GM18951 (cell line): ENCODE measurements around the gene CCN2.

Source experiments
- POLR2A ChIP-seq: IDR thresholded peaks from 4 replicates; pipeline ENCODE4 v1.6.1; 2011; ENCODE audit warnings: mild to moderate bottlenecking; ENCODE audit not compliant: insufficient read length, insufficient read depth; ENCODE audit errors: extremely low read depth
- in situ Hi-C: fragments of 300-500 bp; cut with MboI; formaldehyde crosslinking; loops from one replicate; pipeline ENCODE4 v1.12.0; 2022; ENCODE audit warnings: low sequenced_read_pairs, mixed read lengths, inconsistent platforms; ENCODE audit not compliant: unreplicated experiment

The CCN2 gene

GRCh38 chr6:131955876-131956275 lies 4.7 kb upstream of the CCN2 start:
- in situ Hi-C loops, result no loop called here
- no peak for TF ChIP-seq POLR2A

GRCh38 chr6:131955192-131955591 lies 4.0 kb upstream of the CCN2 start:
- TF ChIP-seq POLR2A, result no peak
- in situ Hi-C loops, result no loop called here

- TF ChIP-seq POLR2A, result no peak
- in situ Hi-C loops, result no loop called here
Observed at GRCh38 chr6:131954775-131955107, 3.6 kb upstream of the CCN2 start.

- in situ Hi-C loops, result no loop called here
- TF ChIP-seq POLR2A, result no peak
Observed at GRCh38 chr6:131954059-131954774, 3.0 kb upstream of the CCN2 start.

- no peak for TF ChIP-seq POLR2A
- in situ Hi-C loops, result no loop called here
Observed at GRCh38 chr6:131952886-131953509, 1.8 kb upstream of the CCN2 start.

- in situ Hi-C loops, result no loop called here
Observed at GRCh38 chr6:131951576-131952230, 531 bp upstream of the CCN2 start.

GRCh38 chr6:131949909-131950766 lies 1.0 kb downstream of the CCN2 start:
- no peak for TF ChIP-seq POLR2A

More at GRCh38 chr6:131951576-131952230, 531 bp upstream of the CCN2 start:
- no peak for TF ChIP-seq POLR2A

GRCh38 chr6:131949620-131949908 lies 1.6 kb downstream of the CCN2 start:
- TF ChIP-seq POLR2A, result no peak
- in situ Hi-C loops, result no loop called here

More at GRCh38 chr6:131949909-131950766, 1.0 kb downstream of the CCN2 start:
- in situ Hi-C loops, result no loop called here

- in situ Hi-C loops, result no loop called here
- no peak for TF ChIP-seq POLR2A
Observed at GRCh38 chr6:131948692-131949619, 2.2 kb downstream of the CCN2 start.

GRCh38 chr6:131947986-131948661 lies 3.0 kb downstream of the CCN2 start:
- no peak for TF ChIP-seq POLR2A
- in situ Hi-C loops, result no loop called here

GRCh38 chr6:131946992-131947955 lies 3.9 kb downstream of the CCN2 start:
- TF ChIP-seq POLR2A, result no peak
- in situ Hi-C loops, result no loop called here
